T47D (cell line): ENCODE data around the gene DHODH.
A peak's percentile ranks its signal among the peaks of the same experiment; 100 is the strongest.
"Not testable (repeated sequence)": the region's sequence is repeated elsewhere in the genome, so short reads cannot be mapped to it uniquely, and the experiment has no call there.

Source experiments
- DNase-seq, 2 experiments: peaks; one replicate each; pipeline versions ENCODE4 v3.0.0 to v3.0.0-alpha.2; 2011 to 2012; ENCODE audit warnings: low read depth in 1 of 2, low spot score in 1 of 2
- JUND ChIP-seq: IDR thresholded peaks from 2 replicates; pipeline ENCODE4 v1.6.1; 2012; ENCODE audit warnings: low read depth
- in situ Hi-C: cut with HindIII; loops from 2 replicates; pipeline ENCODE4 v1.10.0; 2016; ENCODE audit warnings: low sequenced_read_pairs, low pct_unique_long_range_greater_than_20kb

The DHODH gene

DNA sequence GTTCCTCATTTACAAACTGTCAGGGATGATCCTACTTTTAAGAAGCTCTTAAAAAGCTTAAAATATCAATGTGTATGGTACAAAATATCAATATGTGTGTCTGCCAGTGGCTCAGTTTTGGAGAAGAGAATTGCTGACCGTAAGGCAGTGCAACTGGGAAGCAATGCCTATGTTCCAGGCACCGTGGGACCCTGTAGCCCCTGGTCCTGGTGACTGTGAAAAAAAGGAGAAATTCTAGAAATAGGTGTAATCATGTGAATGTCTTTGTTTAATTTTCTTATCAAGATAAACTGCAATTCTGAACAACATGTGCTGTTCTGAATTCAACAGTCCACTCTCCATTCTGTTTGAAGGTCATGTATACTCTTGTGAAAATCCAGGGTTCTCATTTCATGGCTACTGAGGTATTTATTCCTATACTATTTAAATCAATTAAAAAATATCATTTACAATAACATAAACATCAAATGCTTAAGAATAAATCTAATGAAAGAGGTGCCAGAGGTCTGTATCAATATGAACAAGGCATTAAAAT, 36.3 kb downstream of the DHODH start:
- in situ Hi-C loops, result no loop called here
- no peak for TF ChIP-seq JUND
- no peak for DNase-seq

DNA sequence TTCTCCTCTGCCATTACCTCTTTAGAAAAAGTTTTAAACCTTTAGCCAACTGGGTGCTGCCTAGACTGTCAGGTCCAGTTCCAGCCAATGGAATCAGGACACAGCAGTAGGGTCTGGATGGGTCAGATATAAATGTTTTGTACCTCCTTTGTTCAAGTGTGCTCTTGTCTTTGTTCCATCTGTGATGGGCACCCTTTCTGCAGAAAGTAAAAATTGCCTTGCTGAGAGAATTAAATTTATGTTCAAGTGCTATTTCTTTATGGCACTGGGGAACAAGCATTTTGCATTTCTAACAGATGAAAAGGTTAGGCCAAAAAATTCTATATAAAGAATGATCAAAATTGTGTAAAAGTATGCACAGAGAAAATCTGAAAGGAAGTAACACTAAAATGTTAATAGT, 40.6 kb downstream of the DHODH start:
- in situ Hi-C loops, result no loop called here
- no peak for DNase-seq
- no peak for TF ChIP-seq JUND

DNA sequence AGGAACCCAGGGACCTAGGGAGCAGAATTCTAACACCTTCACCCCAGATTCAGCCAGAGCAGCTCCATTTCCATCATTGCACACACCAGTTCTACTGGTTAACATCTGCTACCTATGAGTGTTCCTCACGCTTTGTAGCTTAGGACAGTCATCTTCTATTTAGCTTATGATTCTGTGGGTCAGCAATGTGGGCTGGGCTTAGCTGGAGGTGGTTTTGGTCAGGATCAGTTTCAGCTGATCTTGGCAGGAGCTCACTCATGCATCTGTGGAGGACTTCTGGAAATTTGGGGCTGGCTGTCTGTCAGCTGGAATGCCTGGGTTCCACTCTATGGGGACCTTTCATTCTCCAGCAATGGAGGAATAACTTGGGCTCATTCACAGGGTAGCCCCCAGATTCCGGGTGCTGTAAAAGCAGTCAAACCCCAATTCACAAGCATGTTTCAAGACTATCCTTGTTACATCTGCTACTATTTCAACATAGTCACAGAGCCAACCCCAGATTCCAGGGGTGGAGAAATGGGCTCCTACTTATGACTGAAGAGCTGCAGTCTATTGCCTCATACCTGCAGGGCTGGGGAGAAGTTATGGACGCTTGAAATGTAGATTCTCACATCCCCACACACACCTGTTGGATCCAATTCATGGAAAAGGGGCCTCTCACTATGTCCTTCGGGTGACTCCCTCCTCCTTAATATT, 42.4 kb downstream of the DHODH start:
- in situ Hi-C loops, result no loop called here
- DNase-seq, result no peak
- TF ChIP-seq JUND, result no peak

DNA sequence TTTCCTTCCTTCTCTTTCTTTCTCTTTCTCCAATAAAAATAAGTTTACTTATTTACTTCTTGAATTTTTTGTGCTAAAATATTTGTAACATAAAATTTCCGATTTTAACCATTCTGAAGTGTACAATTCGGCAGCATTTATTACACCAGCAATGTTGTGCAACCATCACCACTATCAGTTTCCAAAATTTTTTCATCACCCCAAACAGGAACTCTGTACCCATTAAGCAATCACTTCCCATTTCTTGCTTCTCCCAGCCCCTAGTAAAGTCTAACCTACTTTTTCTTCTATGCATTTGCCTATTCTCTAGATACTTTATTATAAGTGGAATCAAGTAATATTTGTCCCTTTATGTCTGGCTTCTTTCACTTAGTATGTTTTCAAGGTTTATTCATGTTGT, 43.3 kb downstream of the DHODH start:
- in situ Hi-C loops, result no loop called here
- no peak for DNase-seq
- TF ChIP-seq JUND, result no peak

DNA sequence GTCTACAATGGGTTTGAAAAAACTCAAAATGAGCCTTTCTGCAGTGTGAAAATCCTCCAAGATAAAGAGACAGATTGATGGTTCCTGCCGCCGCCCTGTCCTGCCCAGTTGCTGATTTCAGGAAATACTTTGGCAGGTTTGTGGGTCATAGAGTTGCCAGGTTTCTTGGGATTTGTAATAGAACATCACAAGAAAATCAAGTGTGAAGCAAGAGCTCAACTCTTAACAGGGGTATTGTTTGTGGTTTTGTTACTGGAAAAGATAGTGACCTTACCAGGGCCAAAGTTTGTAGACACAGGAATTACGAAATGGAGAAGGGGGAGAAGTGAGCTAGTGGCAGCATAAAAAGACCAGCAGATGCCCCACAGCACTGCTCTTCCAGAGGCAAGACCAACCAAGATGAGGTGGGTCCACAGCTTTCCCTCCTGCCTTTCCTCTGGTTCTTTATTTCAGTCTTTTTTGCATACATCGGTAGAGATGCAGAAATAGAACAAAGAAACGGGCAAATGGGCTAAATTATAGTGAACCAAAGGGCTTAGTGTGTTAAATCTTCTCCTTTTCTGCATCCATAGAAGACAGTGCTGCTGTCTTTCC, 45.8 kb downstream of the DHODH start, which contains the start of gene HP:
TSS of gene HP (plus strand) at position 252 of the 594 bp plus-strand sequence. CDS start at position 400, 148 bp downstream.
- in situ Hi-C loops, DNase-seq: not testable (repeated sequence)

DNA sequence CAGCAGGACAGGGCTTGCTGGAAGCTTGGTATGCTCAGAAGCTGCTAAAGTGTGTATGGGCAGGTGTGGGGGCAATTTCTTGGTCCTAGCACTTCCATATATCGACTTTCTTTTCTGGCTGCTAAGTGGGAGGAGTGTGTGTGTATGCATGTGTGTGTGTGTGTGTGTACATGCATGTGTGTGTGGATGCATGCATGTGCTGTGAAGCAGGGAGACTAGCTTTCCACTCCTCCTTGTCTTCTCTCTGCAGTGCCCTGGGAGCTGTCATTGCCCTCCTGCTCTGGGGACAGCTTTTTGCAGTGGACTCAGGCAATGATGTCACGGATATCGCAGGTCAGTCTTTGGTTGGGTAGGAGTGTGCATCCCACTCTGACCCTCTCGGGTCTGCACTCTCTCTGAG, 47.4 kb downstream of the DHODH start:
- TF ChIP-seq JUND, result no peak
- in situ Hi-C loops, result no loop called here
- no peak for DNase-seq

DNA sequence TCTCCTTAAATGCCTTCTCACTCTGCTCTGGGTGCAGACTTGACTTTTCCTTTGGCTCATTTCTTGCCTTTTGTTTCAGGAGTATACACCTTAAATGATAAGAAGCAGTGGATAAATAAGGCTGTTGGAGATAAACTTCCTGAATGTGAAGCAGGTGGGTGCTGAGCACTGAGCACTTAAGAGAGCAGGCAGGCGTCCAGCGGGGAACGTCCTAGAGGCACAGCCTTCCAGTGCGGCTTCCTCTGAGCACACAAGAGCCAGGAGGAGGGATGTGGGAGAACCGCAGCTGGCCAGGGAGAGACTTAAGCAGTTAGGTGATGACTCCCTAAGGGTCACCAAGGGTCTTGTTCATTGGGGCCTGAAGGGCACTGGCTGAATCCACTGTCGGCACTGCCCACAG, 48.8 kb downstream of the DHODH start:
- in situ Hi-C loops, DNase-seq: not testable (repeated sequence)

DNA sequence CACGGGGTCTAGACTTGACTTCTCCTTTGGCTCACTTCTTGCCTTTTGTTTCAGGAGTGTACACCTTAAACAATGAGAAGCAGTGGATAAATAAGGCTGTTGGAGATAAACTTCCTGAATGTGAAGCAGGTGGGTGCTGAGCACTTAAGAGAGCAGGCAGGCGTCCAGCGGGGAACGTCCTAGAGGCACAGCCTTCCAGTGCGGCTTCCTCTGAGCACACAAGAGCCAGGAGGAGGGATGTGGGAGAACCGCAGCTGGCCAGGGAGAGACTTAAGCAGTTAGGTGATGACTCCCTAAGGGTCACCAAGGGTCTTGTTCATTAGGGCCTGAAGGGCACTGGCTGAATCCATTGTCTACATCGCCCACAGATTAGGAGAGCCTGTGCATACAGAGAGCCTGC, 50.5 kb downstream of the DHODH start:
- in situ Hi-C loops, DNase-seq: not testable (repeated sequence)

DNA sequence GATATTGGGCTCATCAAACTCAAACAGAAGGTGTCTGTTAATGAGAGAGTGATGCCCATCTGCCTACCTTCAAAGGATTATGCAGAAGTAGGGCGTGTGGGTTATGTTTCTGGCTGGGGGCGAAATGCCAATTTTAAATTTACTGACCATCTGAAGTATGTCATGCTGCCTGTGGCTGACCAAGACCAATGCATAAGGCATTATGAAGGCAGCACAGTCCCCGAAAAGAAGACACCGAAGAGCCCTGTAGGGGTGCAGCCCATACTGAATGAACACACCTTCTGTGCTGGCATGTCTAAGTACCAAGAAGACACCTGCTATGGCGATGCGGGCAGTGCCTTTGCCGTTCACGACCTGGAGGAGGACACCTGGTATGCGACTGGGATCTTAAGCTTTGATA, 51.9 kb downstream of the DHODH start:
- no peak for TF ChIP-seq JUND
- DNase-seq, result no peak
- in situ Hi-C loops, result no loop called here

DNA sequence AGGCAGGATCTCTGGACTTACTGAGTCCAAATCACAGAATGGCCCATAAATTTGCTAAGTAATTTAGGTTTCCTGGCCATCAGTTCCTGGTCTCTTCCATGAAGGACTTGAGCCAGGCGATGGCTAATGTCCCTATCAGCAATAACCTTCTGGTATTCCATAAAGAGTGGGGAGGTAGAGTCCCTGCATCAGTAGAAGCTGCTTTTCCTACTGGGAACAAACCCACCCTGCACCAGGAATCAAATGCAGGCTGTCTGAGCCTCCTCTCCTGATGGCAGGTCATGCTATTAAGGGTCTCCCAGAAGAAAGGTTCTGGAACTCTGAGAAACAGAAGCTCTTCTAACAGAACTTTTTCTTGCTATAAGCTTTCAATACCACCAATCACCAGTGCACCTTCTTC, 53.0 kb downstream of the DHODH start:
- no peak for DNase-seq
- in situ Hi-C loops, result no loop called here
- no peak for TF ChIP-seq JUND

DNA sequence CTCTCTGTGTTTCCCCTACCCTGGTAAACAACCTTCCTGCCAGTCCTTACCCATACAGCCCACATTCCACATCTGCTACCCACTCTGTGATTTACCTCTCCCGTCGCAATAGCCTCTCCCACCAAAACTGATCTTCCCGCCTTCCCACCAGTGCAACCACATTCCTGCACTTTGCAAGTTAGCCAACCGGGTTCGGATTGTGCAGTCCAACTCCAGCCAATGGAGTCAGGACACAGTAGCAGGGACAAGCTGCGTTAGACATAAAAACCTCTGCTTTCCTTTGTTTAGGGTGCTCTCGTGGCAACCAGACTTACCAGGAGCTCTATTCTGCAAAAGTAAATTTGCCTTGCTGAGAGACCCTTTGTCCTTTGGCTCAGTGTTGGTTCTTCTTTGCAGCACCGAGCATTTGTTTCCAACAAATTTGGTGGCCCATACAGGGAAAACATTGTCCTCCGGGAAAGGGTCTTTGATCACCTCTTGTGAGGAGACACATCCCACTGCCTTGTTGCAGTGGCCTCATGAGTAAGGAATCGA, 55.9 kb downstream of the DHODH start:
- in situ Hi-C loops, result no loop called here
- TF ChIP-seq JUND, result no peak

DNA sequence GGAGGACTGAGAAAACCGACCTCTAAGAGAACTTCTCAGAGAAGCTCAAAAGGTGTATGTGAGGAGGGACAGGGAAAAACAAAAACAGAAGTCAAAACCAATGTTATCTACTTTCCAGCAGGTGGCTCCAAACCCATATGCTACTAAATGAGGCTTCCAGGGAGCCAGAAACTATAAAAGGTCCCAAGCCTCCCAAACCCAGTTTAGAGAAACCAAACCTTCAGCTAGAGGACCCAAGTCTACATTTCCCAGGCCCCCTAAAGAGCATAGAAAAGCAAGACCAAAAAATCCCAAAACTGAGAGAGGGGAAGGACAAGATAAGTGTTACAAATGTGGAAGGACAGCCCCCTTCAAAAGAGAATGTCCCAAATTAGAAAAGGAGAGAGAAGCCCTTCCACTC, 58.2 kb downstream of the DHODH start:
- no peak for TF ChIP-seq JUND
- peak; percentile 38 to 58 for DNase-seq
- in situ Hi-C loops, result no loop called here

More for the DNA sequence above, 55.9 kb downstream of the DHODH start:
- no peak for DNase-seq

DNA sequence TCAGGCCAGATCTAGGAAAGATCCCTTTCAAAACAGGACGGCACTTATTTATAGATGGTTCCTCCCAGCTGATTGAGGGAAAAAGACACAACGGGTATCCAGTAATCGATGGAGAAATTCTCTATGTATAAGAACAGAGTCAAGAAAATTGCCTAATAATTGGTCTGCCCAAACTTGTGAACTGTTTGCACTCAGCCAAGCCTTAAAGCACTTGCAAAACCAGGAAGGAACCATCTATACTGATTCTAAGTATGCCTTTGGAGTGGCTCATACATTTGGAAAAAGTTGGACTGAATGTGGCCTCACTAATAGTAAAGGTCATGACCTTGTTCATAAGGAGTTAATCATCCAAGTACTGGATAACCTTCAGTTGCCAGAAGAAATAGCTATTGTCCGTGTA, 60.4 kb downstream of the DHODH start:
- in situ Hi-C loops, result no loop called here
- DNase-seq, result no peak
- no peak for TF ChIP-seq JUND
